Measurements from ENCODE around the gene HOXA6.
A peak's percentile ranks its signal among the peaks of the same experiment; 100 is the strongest.

Gene HOXA6

DNA sequence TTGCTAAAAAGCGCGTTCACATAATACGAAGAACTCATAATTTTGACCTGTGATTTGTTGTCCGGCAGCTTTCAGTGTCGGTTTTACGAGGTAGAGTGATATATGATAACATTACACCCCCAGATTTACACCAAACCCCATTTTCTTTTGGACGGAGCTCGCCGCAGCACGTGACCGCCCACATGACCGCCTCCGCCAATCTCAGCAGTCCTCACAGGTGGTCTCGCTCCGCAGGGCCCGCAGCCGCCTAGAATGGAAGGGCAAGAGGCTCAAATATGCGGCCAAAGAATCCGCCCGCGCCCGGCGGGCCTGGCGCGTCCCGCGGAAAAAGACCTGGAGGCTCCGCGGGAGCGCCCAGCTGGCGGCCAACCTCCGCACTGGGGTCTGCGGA is 8.9 kb upstream of the HOXA6 start, which contains the start of gene HOXA7:
Gene HOXA7, minus strand, starts transcription at position 168 of the 391 bp plus-strand sequence. Its CDS starts 130 bp downstream, at position 38.
- H3K27ac ChIP-seq, result peak within 1 kb of the TSS; percentile 90
- POLR2A ChIA-PET (ENCODE audit: low non-redundant PET), result no interaction called here

DNA sequence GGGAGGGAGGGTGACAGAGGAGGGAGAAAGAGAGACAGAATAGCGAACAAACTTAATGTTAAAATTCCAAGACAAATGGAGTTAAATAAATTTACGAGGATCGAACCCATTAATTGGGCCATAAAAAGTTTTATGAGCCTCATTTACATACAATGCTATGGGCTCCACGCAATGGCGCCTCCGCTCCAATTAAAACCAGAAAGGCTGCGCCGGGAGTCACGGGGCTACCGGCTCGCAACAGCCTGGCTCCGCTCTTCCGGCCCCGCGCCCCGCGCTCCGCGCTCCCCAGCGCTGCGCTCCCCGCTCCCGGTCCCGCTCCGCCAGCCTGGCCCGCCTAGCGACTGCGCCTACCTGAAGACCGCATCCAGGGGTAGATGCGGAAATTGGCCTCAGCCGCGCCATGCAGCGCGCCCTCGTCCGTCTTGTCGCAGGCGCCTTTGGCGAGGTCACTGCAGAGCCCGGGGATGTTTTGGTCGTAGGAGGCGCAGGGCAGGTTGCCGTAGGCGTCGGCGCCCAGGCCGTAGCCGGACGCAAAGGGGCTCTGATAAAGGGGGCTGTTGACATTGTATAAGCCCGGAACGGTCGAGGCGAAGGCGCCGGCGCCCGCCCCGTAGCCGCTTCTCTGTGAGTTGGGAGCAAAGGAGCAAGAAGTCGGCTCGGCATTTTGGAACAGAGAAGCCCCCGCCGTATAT is 8.4 kb upstream of the HOXA6 start:
- ChIA-PET CTCF (interaction anchor here (1.0 to 1.4 kb wide), 3 partner anchors 12 to 488 kb away, joined by 3 to 6 read pairs (median 3); partner anchors contain the start of gene HOXA5), POLR2A (ENCODE audit: low non-redundant PET) (no interaction called here)
- peak overlapping the region; percentile 90 for H3K27ac ChIP-seq
- TF ChIP-seq, protein P1, sequence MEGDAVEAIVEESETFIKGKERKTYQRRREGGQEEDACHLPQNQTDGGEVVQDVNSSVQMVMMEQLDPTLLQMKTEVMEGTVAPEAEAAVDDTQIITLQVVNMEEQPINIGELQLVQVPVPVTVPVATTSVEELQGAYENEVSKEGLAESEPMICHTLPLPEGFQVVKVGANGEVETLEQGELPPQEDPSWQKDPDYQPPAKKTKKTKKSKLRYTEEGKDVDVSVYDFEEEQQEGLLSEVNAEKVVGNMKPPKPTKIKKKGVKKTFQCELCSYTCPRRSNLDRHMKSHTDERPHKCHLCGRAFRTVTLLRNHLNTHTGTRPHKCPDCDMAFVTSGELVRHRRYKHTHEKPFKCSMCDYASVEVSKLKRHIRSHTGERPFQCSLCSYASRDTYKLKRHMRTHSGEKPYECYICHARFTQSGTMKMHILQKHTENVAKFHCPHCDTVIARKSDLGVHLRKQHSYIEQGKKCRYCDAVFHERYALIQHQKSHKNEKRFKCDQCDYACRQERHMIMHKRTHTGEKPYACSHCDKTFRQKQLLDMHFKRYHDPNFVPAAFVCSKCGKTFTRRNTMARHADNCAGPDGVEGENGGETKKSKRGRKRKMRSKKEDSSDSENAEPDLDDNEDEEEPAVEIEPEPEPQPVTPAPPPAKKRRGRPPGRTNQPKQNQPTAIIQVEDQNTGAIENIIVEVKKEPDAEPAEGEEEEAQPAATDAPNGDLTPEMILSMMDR (conservative IDR thresholded peaks at IDR 0.05; ENCODE audit: low read depth), result no peak
- no peak for DNase-seq (ENCODE audit: low spot score)

More for the DNA sequence above, 8.9 kb upstream of the HOXA6 start, which contains the start of gene HOXA7:
- no peak for DNase-seq (ENCODE audit: low spot score)
- CTCF ChIA-PET, result interaction anchor here (1.1 to 1.4 kb wide), 2 partner anchors 13 to 489 kb away, joined by 3 to 6 read pairs; partner anchors contain the start of gene HOXA5
- TF ChIP-seq, protein P1 (conservative IDR thresholded peaks at IDR 0.05; ENCODE audit: low read depth), result no peak

- H3K27ac ChIP-seq, result peak overlapping the region; percentile 90
- no peak for DNase-seq (ENCODE audit: low spot score)
- POLR2A ChIA-PET (ENCODE audit: low non-redundant PET), result no interaction called here
- TF ChIP-seq, protein P1 (conservative IDR thresholded peaks at IDR 0.05; ENCODE audit: low read depth), result no peak
- CTCF ChIA-PET, result interaction anchor here (1.0 kb wide), 1 partner anchor 11 kb away, joined by 3 read pairs; no protein-coding TSS in a partner anchor
These were observed 7.6 kb upstream of the HOXA6 start for GRCh38 chr7:27154901-27155815.

DNA sequence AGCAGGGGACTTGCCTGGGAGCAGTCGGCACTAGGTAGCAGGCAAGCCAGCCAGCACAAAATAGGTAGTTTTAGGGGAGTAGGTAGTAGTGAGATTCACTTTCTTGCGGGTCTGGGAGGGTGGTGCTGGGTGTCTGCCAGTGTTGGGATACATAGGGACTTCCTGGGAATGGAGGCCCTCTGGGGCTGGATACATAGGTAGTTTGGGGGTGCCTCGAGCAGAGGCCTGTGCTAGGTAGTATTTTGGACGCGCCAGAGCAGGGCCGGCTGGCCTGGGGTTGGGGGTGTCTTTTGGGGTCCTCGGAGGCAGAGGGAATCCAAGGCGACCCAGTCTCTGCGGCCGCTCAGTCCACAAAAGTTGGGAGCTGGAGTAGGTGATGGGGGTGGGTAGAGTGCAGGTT is 6.8 kb upstream of the HOXA6 start:
- ChIA-PET POLR2A (ENCODE audit: low non-redundant PET) (no interaction called here), CTCF (interaction anchor here (0.9 kb wide), 1 partner anchor 12 kb away, joined by 5 read pairs; no protein-coding TSS in a partner anchor)
- no peak for DNase-seq (ENCODE audit: low spot score)

GRCh38 chr7:27153526-27153925 is 6.0 kb upstream of the HOXA6 start:
- CTCF ChIA-PET, result interaction anchor here (0.9 kb wide), 1 partner anchor 13 kb away, joined by 5 read pairs; no protein-coding TSS in a partner anchor
- H3K27ac ChIP-seq, result peak overlapping the region; percentile 90; the same call in 1 of the 2 replicates
- POLR2A ChIA-PET (ENCODE audit: low non-redundant PET), result no interaction called here
- no peak for DNase-seq (ENCODE audit: low spot score)
- TF ChIP-seq, protein P1 (conservative IDR thresholded peaks at IDR 0.05; ENCODE audit: low read depth), result no peak

More for the DNA sequence above, 6.8 kb upstream of the HOXA6 start:
- peak overlapping the region; percentile 90 for H3K27ac ChIP-seq
- TF ChIP-seq, protein P1 (conservative IDR thresholded peaks at IDR 0.05; ENCODE audit: low read depth), result no peak

All from RWPE1 (cell line).